ENCODE measurements around the gene GALNT17.

The GALNT17 gene

GRCh38 chr7:71504697-71505441 is 372.9 kb downstream of the GALNT17 start:
- DNase-seq (ENCODE audit: low spot score) = no peak
- TF ChIP-seq CTCF (IDR thresholded peaks at IDR 0.05; ENCODE audit: extremely low read depth, missing control alignments) = no peak

DNA sequence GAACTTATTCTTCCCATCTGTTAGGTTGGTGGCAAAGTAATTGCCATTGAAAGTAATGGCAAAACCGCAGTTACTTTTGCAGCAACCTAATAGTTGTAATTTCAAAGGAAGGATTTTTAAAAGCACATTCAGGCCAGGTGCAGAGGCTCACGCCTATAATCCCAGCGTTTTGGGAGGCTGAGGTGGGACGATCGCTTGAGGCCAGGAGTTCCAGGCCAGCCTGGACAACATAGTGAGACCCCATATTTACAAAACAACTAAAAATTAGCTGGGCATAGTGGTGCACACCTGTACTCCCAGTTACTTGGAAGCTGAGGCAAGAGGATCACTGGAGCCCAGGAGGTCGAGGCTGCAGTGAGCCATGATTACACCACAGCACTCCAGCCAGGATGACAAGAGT is 374.9 kb downstream of the GALNT17 start:
- TF ChIP-seq CTCF (IDR thresholded peaks at IDR 0.05; ENCODE audit: extremely low read depth, missing control alignments) = no peak
- no peak for DNase-seq (ENCODE audit: low spot score)

- TF ChIP-seq CTCF (IDR thresholded peaks at IDR 0.05; ENCODE audit: extremely low read depth, missing control alignments) = no peak
- DNase-seq (ENCODE audit: low spot score) = no peak
Measured at GRCh38 chr7:71507680-71508602, 376.0 kb downstream of the GALNT17 start.

DNA sequence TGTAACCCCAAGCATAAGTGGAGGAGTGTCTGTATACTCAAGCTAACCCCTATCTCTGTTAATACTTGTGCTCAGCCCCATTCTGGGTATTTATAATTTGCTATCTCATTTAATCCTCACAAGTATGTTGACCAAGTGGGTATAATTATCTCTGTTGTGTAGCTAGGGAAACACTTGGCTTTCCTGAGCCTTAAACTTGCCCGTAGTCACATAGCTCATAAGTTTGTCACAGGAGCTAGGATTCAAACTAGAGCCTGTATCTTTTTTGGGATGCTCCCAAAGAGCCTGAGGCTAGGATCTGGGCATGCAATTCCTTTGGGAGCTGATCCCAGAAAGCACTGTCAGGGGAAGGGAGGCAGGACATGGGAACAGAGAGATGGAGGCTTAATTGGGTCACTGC is 377.4 kb downstream of the GALNT17 start:
- no peak for DNase-seq (ENCODE audit: low spot score)
- TF ChIP-seq CTCF (IDR thresholded peaks at IDR 0.05; ENCODE audit: extremely low read depth, missing control alignments) = no peak

DNA sequence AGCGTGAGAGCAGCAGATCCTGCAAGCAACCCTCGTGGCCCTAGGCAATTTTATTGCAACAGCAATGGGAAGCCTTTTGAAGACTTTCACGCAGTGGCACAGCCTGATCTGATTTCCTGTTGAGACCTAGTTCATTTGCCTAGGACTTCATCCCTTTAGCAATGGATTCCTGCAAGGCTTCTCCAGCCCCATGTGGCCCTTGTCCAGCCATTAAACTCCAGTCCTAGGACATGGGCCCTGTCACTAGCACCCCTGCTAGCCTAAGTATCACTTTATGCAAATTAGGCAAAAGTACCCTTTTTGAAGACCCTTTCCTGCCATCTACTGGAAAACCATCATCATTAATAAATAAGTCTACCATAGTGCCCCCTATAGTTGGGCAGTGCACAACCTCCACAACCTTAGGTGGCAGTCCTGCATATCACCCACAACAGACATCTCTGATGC is 379.4 kb downstream of the GALNT17 start:
- no peak for TF ChIP-seq CTCF (IDR thresholded peaks at IDR 0.05; ENCODE audit: extremely low read depth, missing control alignments)
- DNase-seq (ENCODE audit: low spot score) = no peak

- TF ChIP-seq CTCF (IDR thresholded peaks at IDR 0.05; ENCODE audit: extremely low read depth, missing control alignments) = no peak
- no peak for DNase-seq (ENCODE audit: low spot score)
Measured at GRCh38 chr7:71517940-71518699, 386.2 kb downstream of the GALNT17 start.

Measured in GM20000 (cell line).